Transverse colon (tissue), 4 donors: Measurements from ENCODE around the gene EHBP1.

Experiments
- CTCF ChIP-seq, 5 experiments: fragments of 200-600 bp in 3 of 5; fragments of 450-650 bp in 2 of 5; sonication (generic) in 3 of 5; IDR thresholded peaks; 1 replicate in 2 of 5; 2 replicates in 3 of 5; pipeline ENCODE4 v1.5.1; 2016 to 2017; ENCODE audit warnings: antibody characterized with exemption in 5 of 5, inconsistent platforms in 3 of 5, mild to moderate bottlenecking in 2 of 5, moderate library complexity in 1 of 5
- EP300 ChIP-seq: sonication (generic); formaldehyde crosslinking; IDR thresholded peaks from one replicate; pipeline ENCODE4 v1.6.1; 2017; ENCODE audit warnings: antibody characterized with exemption, low read depth
- POLR2A ChIP-seq: fragments of 450-650 bp; IDR thresholded peaks from one replicate; pipeline ENCODE4 v1.6.1; 2016; ENCODE audit warnings: antibody characterized with exemption, mild to moderate bottlenecking, moderate library complexity
- POLR2AphosphoS5 ChIP-seq, 3 donors: sonication (generic); formaldehyde crosslinking; IDR thresholded peaks; one replicate each; pipeline ENCODE4 v1.6.1; 2016; ENCODE audit warnings: antibody characterized with exemption in 3 of 3

GRCh38 chr2:62806231-62806630 lies 100.7 kb downstream of the EHBP1 start:
- no peak for TF ChIP-seq POLR2A
- no peak for TF ChIP-seq POLR2AphosphoS5 (IDR thresholded peaks at IDR 0.05)
- TF ChIP-seq CTCF (IDR thresholded peaks at IDR 0.05), result no peak
- TF ChIP-seq EP300, result no peak
